Stimulated activated CD4-positive, alpha-beta T cell treated with anti-CD3 and anti-CD28 coated beads, Interleukin-1b, Interleukin-23, amount 100 ng/mL, for 24 hours (primary cell): ENCODE results near the gene AKAP3.

Experiments used
- DNase-seq, 4 experiments: peaks; one replicate each; pipeline ENCODE4 v3.0.0-alpha.2; 2020; ENCODE audit warnings: low read depth in 4 of 4, low spot score in 1 of 4

AKAP3 gene

DNA sequence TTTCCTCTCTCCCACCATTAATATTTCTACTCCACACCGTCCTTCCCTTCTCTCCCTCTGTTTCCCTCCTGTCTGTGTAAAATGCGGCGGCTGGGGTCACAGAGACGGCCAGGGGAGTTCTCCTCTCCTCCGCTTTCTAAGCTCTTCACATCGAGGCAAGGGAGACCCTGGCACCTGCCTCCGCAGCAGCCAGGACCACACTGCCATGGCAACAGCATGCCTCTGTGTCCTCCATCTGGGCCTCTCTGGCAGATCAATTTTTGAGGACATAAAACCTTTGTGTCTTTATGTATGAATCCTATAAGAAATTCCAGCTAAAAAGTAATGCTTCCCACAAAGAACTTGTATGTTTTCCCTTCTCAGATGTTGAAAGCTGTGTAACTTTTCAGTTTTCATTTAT lies 45.4 kb downstream of the AKAP3 start:
- DNase-seq: no peak

DNA sequence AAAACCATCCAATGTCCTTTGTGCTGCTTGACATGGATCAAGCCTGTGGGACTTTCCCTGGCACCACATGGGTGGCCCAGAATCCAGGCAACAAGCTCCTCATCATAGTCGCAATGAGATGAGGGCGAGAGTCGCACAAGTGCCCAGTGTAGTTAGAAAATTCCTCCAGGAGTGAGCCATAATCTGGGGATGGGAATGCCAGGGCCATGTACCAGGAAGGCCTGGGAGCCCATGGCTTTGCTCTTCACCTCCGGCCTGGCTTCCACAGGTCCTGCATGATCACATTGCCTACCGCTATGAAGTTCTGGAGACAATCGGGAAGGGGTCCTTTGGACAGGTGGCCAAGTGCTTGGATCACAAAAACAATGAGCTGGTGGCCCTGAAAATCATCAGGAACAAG lies 53.0 kb downstream of the AKAP3 start:
- DNase-seq: no peak

GRCh38 chr12:4591180-4591687 lies 57.6 kb downstream of the AKAP3 start:
- DNase-seq: no peak

DNA sequence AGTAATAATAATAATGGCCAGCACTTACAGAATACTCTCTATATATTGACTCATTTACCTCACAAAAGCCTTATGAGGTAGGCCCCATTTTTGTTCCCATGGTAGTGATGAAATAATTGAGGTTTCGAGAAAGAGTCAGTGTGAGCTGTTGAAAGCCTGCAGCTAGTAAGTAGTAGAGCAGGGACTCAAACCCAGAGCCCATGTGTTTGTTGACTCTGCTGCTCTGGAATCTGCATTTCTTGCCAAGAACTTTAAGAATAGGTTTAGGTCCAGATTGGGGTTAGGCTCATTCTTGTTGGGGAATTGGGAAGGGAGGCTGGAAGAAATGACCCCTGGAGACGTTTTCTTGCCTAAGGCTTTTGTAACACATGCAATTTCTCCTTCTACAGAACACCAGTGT lies 58.9 kb downstream of the AKAP3 start:
- no peak for DNase-seq

GRCh38 chr12:4588916-4589315 lies 59.9 kb downstream of the AKAP3 start:
- DNase-seq: no peak

GRCh38 chr12:4587108-4587507 lies 61.7 kb downstream of the AKAP3 start:
- DNase-seq: no peak

DNA sequence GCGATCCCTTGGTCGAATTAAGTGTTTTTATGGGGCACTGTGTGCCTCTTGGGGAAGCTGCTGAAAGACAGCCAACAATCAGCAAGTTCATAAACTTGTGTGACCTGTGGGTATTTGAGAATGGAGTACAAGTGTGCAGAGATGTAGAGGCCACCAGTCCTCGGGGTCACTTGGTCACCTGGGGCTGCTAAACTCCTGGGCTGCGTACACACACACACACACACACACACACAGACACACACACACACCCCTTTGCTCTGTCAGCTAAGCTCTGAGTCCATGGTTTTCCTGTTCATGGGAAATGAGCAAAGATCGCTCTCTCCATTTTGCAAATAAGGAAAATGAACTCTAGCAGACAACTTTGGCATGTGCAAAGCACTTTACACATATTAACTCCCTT lies 62.4 kb downstream of the AKAP3 start:
- no peak for DNase-seq

DNA sequence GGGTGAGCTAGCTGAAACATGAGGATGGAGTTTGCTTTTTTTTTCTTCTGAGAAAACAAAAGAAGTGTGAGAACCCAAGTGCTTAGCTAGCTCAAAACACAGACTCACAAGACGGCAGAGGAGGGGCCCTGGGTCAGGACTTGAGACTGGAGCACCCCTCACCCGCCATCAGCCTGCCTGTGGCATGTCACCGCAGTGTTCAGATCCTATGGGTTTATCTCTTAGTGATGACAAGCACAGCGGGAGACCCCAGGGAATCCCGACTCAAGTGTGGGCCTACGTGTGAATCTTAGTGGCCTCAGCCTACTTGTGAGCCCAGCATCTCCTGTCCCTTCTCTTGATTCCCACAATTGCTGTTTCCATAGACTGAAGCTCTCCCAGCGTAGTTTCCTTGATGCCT lies 64.0 kb downstream of the AKAP3 start:
- DNase-seq: no peak

- no peak for DNase-seq
These were observed 64.6 kb downstream of the AKAP3 start for GRCh38 chr12:4584281-4584680.

- DNase-seq: no peak
These were observed 68.6 kb downstream of the AKAP3 start for GRCh38 chr12:4580281-4580688.

- no peak for DNase-seq
These were observed 69.3 kb downstream of the AKAP3 start for GRCh38 chr12:4579305-4580102.

GRCh38 chr12:4572680-4573079 lies 76.2 kb downstream of the AKAP3 start:
- DNase-seq: no peak

GRCh38 chr12:4569261-4569660 lies 79.6 kb downstream of the AKAP3 start:
- no peak for DNase-seq

GRCh38 chr12:4567073-4567881 lies 81.6 kb downstream of the AKAP3 start:
- no peak for DNase-seq

GRCh38 chr12:4566474-4566873 lies 82.4 kb downstream of the AKAP3 start:
- DNase-seq: no peak
